NB4 (cell line): ENCODE measurements around the gene NCOA7.

Experiments
- DNase-seq: peaks from one replicate; pipeline ENCODE4 v3.0.0; 2010; ENCODE audit warnings: low read depth
- H3K4me3 ChIP-seq: one replicate; pipeline ENCODE4 v1.5.1; 2011; ENCODE audit warnings: mild to moderate bottlenecking, low read depth, low read length, moderate library complexity
- CTCF ChIP-seq: IDR thresholded peaks from one replicate; pipeline ENCODE4 v1.5.1; 2012; ENCODE audit warnings: low read depth, low read length
- MYC ChIP-seq: IDR thresholded peaks from 2 replicates; pipeline ENCODE4 v1.6.1; 2011; ENCODE audit warnings: low read depth, low read length
- POLR2A ChIP-seq: IDR thresholded peaks from 2 replicates; pipeline ENCODE4 v1.6.1; 2011; ENCODE audit warnings: mild to moderate bottlenecking; ENCODE audit not compliant: insufficient read length; ENCODE audit errors: extremely low read depth
- TF ChIP-seq, protein P1 (sequence below): IDR thresholded peaks from 2 replicates; pipeline ENCODE4 v1.6.1; 2011; ENCODE audit warnings: low read depth, low read length

The NCOA7 gene

GRCh38 chr6:125956506-125957390 is 166.0 kb downstream of the NCOA7 start, which contains the start of gene HINT3:
HINT3 (plus strand) TSS chr6:125956770; CDS start chr6:125956978, 208 bp downstream.
- DNase-seq: peak; percentile 99
- peak; percentile 97 for TF ChIP-seq CTCF
- peak; percentile 89 for TF ChIP-seq POLR2A
- TF ChIP-seq, protein P1, sequence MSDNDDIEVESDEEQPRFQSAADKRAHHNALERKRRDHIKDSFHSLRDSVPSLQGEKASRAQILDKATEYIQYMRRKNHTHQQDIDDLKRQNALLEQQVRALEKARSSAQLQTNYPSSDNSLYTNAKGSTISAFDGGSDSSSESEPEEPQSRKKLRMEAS: peak; percentile 45
- TF ChIP-seq MYC: peak; percentile 90

GRCh38 chr6:125957391-125957693 is 166.6 kb downstream of the NCOA7 start:
- DNase-seq: no peak
- peak overlapping the region; percentile 86 for H3K4me3 ChIP-seq
- TF ChIP-seq POLR2A (no peak), CTCF (no peak), MYC (no peak)
- TF ChIP-seq, protein P1: no peak

More at GRCh38 chr6:125956506-125957390, 166.0 kb downstream of the NCOA7 start, which contains the start of gene HINT3:
- peak within 1 kb of the TSS; percentile 86 for H3K4me3 ChIP-seq

GRCh38 chr6:125957845-125958244 is 167.1 kb downstream of the NCOA7 start:
- TF ChIP-seq POLR2A: peak; percentile 26
- peak; percentile 74 for TF ChIP-seq MYC
- TF ChIP-seq, protein P1: peak; percentile 78
- no peak for TF ChIP-seq CTCF
- H3K4me3 ChIP-seq: peak overlapping the region; percentile 86
- peak; percentile 75 for DNase-seq

DNA sequence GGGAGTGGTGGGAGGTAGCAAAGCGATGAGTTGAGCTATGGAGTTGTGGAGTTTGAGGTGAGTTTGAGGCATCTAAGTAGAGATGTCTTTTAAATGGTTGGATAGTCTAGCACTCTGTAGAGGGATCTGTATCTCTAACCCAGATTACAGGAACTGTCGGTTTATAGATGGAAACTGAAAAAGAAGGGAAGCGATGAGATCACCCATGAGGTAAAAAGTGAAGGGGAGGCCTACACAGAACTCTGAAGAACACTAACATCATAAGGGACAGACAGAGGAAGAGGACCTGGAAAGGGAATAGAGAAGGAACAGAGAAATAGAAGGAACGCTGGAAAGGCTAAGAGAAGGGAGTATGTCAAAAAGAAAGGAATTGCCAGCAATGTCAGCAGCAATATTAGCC is 168.3 kb downstream of the NCOA7 start:
- no peak overlapping the region for H3K4me3 ChIP-seq
- DNase-seq: no peak
- no peak for TF ChIP-seq MYC
- TF ChIP-seq, protein P1: no peak
- TF ChIP-seq CTCF: no peak
- no peak for TF ChIP-seq POLR2A

GRCh38 chr6:125961117-125961516 is 170.4 kb downstream of the NCOA7 start:
- DNase-seq: no peak
- no peak for TF ChIP-seq CTCF
- TF ChIP-seq, protein P1: no peak
- TF ChIP-seq MYC: no peak
- no peak for TF ChIP-seq POLR2A
- H3K4me3 ChIP-seq: no peak overlapping the region
